ENCODE measurements around the gene CHN1.
A peak's percentile ranks its signal among the peaks of the same experiment; 100 is the strongest.

The CHN1 gene

GRCh38 chr2:174863183-174863582, 142.0 kb downstream of the CHN1 start:
- DNase-seq, result no peak

- DNase-seq, result peak; percentile 11
Observed at GRCh38 chr2:174859563-174860169, 145.5 kb downstream of the CHN1 start.

GRCh38 chr2:174858745-174859144, 146.4 kb downstream of the CHN1 start:
- DNase-seq, result no peak

- no peak for DNase-seq
Observed at GRCh38 chr2:174856447-174856846, 148.7 kb downstream of the CHN1 start.

GRCh38 chr2:174846941-174847938, 157.9 kb downstream of the CHN1 start:
- DNase-seq, result peak; percentile 75

GRCh38 chr2:174846218-174846617, 159.0 kb downstream of the CHN1 start:
- no peak for DNase-seq

- DNase-seq, result no peak
Observed at GRCh38 chr2:174844295-174844708, 160.9 kb downstream of the CHN1 start.

GRCh38 chr2:174842496-174842895, 162.7 kb downstream of the CHN1 start:
- no peak for DNase-seq

- DNase-seq, result no peak
Observed at GRCh38 chr2:174841936-174842335, 163.2 kb downstream of the CHN1 start.

GRCh38 chr2:174841350-174841749, 163.8 kb downstream of the CHN1 start:
- DNase-seq, result no peak

- DNase-seq, result peak; percentile 82
Observed at GRCh38 chr2:174840436-174840835, 164.7 kb downstream of the CHN1 start.

GRCh38 chr2:174839662-174840061, 165.5 kb downstream of the CHN1 start:
- DNase-seq, result no peak

GRCh38 chr2:174836995-174837390, 168.2 kb downstream of the CHN1 start:
- DNase-seq, result no peak

- peak; percentile 97 for DNase-seq
Observed at GRCh38 chr2:174836377-174836994, 168.7 kb downstream of the CHN1 start.

- DNase-seq, result peak; percentile 89
Observed at GRCh38 chr2:174835797-174836255, 169.4 kb downstream of the CHN1 start.

GRCh38 chr2:174833737-174834136, 171.4 kb downstream of the CHN1 start:
- no peak for DNase-seq

GRCh38 chr2:174830561-174830960, 174.6 kb downstream of the CHN1 start:
- DNase-seq, result no peak

- no peak for DNase-seq
Observed at GRCh38 chr2:174829550-174829949, 175.6 kb downstream of the CHN1 start.

- DNase-seq, result no peak
Observed at GRCh38 chr2:174827371-174828369, 177.5 kb downstream of the CHN1 start.

- no peak for DNase-seq
Observed at GRCh38 chr2:174826051-174826450, 179.1 kb downstream of the CHN1 start.

- DNase-seq, result no peak
Observed at GRCh38 chr2:174824068-174824467, 181.1 kb downstream of the CHN1 start.

GRCh38 chr2:174821628-174822027, 183.6 kb downstream of the CHN1 start:
- DNase-seq, result no peak
